GM19395 (cell line): ENCODE data around the gene PLXDC1.
"Not testable (repeated sequence)": the region's sequence is repeated elsewhere in the genome, so short reads cannot be mapped to it uniquely, and the experiment has no call there.

Experiments
- ATAC-seq: cut with Tn5 transposase; IDR thresholded peaks from one replicate; pipeline ENCODE4 v1.9.1; 2021; ENCODE audit warnings: mild to moderate bottlenecking, moderate library complexity; ENCODE audit not compliant: unreplicated experiment

Gene PLXDC1

GRCh38 chr17:39071573-39071972, 79.9 kb downstream of the PLXDC1 start:
- no peak for ATAC-seq

- ATAC-seq, result no peak
Measured at GRCh38 chr17:39069114-39069756, 82.2 kb downstream of the PLXDC1 start.

GRCh38 chr17:39064819-39065218, 86.6 kb downstream of the PLXDC1 start:
- ATAC-seq, result no peak

- ATAC-seq, result no peak
Measured at GRCh38 chr17:39064374-39064773, 87.1 kb downstream of the PLXDC1 start.

GRCh38 chr17:39063681-39064069, 87.8 kb downstream of the PLXDC1 start:
- no peak for ATAC-seq

- ATAC-seq, result no peak
Measured at GRCh38 chr17:39062846-39063680, 88.4 kb downstream of the PLXDC1 start.

- no peak for ATAC-seq
Measured at GRCh38 chr17:39058524-39058923, 92.9 kb downstream of the PLXDC1 start.

GRCh38 chr17:39057701-39058206, 93.7 kb downstream of the PLXDC1 start:
- ATAC-seq, result no peak

- ATAC-seq, result no peak
Measured at GRCh38 chr17:39054111-39054645, 97.3 kb downstream of the PLXDC1 start.

GRCh38 chr17:39052423-39052822, 99.0 kb downstream of the PLXDC1 start:
- ATAC-seq, result not testable (repeated sequence)

- ATAC-seq, result no peak
Measured at GRCh38 chr17:39051001-39051585, 100.3 kb downstream of the PLXDC1 start.

- no peak for ATAC-seq
Measured at GRCh38 chr17:39045948-39046679, 105.3 kb downstream of the PLXDC1 start.

GRCh38 chr17:39036009-39036408, 115.4 kb downstream of the PLXDC1 start:
- no peak for ATAC-seq

GRCh38 chr17:39035578-39035977, 115.9 kb downstream of the PLXDC1 start:
- ATAC-seq, result not testable (repeated sequence)

GRCh38 chr17:39028690-39029089, 122.7 kb downstream of the PLXDC1 start:
- ATAC-seq, result no peak

- ATAC-seq, result no peak
Measured at GRCh38 chr17:39027455-39028035, 123.9 kb downstream of the PLXDC1 start.

- no peak for ATAC-seq
Measured at GRCh38 chr17:39026980-39027451, 124.4 kb downstream of the PLXDC1 start.

GRCh38 chr17:39026346-39026745, 125.1 kb downstream of the PLXDC1 start:
- ATAC-seq, result not testable (repeated sequence)

- ATAC-seq, result no peak
Measured at GRCh38 chr17:39022924-39023323, 128.5 kb downstream of the PLXDC1 start.

- not testable (repeated sequence) for ATAC-seq
Measured at GRCh38 chr17:39020037-39020436, 131.4 kb downstream of the PLXDC1 start.
